ENCODE measurements around the gene OXSR1.
"Not testable (repeated sequence)": the region's sequence is repeated elsewhere in the genome, so short reads cannot be mapped to it uniquely, and the experiment has no call there.

The OXSR1 gene

GRCh38 chr3:38276081-38276916 is 111.0 kb downstream of the OXSR1 start:
- DNase-seq, result no peak

GRCh38 chr3:38276917-38277630 is 111.7 kb downstream of the OXSR1 start:
- DNase-seq, result no peak

GRCh38 chr3:38278841-38279240 is 113.5 kb downstream of the OXSR1 start:
- no peak for DNase-seq

GRCh38 chr3:38281895-38282686 is 116.8 kb downstream of the OXSR1 start, which contains the start of gene SLC22A14:
Gene SLC22A14 (plus strand): TSS chr3:38282294. CDS start chr3:38306027, 23,733 bp downstream.
- no peak for DNase-seq

- DNase-seq, result no peak
Measured at GRCh38 chr3:38283810-38284755, 118.7 kb downstream of the OXSR1 start.

- no peak for DNase-seq
Measured at GRCh38 chr3:38284756-38285150, 119.4 kb downstream of the OXSR1 start.

GRCh38 chr3:38289286-38290217 is 124.2 kb downstream of the OXSR1 start:
- not testable (repeated sequence) for DNase-seq

- not testable (repeated sequence) for DNase-seq
Measured at GRCh38 chr3:38297053-38297452, 131.7 kb downstream of the OXSR1 start.

- no peak for DNase-seq
Measured at GRCh38 chr3:38297537-38297936, 132.2 kb downstream of the OXSR1 start.

GRCh38 chr3:38297947-38298711 is 132.8 kb downstream of the OXSR1 start:
- DNase-seq, result no peak

Data from cortex of kidney (tissue), 1 donor.